Liver (tissue), 3 donors: ENCODE data around the gene HDAC9.

ENCODE experiments used
- EGR1 ChIP-seq, 2 donors: IDR thresholded peaks; 2 replicates each; pipeline ENCODE4 v1.6.1; 2016 to 2018; ENCODE audit warnings: antibody characterized with exemption in 2 of 2, low read depth in 2 of 2
- FOXA1 ChIP-seq: IDR thresholded peaks from 2 replicates; pipeline ENCODE4 v1.6.1; 2016; ENCODE audit warnings: antibody characterized with exemption
- NR2F2 ChIP-seq: IDR thresholded peaks from 2 replicates; pipeline ENCODE4 v1.6.1; 2016; ENCODE audit warnings: antibody characterized with exemption
- SP1 ChIP-seq: IDR thresholded peaks from 2 replicates; pipeline ENCODE4 v1.6.1; 2018; ENCODE audit warnings: antibody characterized with exemption, mild to moderate bottlenecking
- YY1 ChIP-seq: IDR thresholded peaks from 2 replicates; pipeline ENCODE4 v1.6.1; 2016; ENCODE audit warnings: antibody characterized with exemption, mild to moderate bottlenecking
- TF ChIP-seq, protein P1 (sequence below): fragments of 150-350 bp; IDR thresholded peaks from 2 replicates; pipeline ENCODE4 v1.5.1; 2017; ENCODE audit warnings: improper control_type of control experiment, low read depth, low read length; ENCODE audit not compliant: missing input control
- TF ChIP-seq, protein P2 (sequence below): IDR thresholded peaks from 2 replicates; pipeline ENCODE4 v1.6.1; 2016; ENCODE audit warnings: antibody characterized with exemption
- TF ChIP-seq, protein P3 (sequence below): IDR thresholded peaks from 2 replicates; pipeline ENCODE4 v1.6.1; 2016; ENCODE audit warnings: antibody characterized with exemption, mild to moderate bottlenecking
- TF ChIP-seq, protein P4 (sequence below): IDR thresholded peaks from 2 replicates; pipeline ENCODE4 v1.6.1; 2016; ENCODE audit warnings: antibody characterized with exemption
- TF ChIP-seq, protein P5 (sequence below): IDR thresholded peaks from 2 replicates; pipeline ENCODE4 v1.6.1; 2016; ENCODE audit warnings: antibody characterized with exemption
- donor health status: healthy.
- donor health status: healthy.

DNA sequence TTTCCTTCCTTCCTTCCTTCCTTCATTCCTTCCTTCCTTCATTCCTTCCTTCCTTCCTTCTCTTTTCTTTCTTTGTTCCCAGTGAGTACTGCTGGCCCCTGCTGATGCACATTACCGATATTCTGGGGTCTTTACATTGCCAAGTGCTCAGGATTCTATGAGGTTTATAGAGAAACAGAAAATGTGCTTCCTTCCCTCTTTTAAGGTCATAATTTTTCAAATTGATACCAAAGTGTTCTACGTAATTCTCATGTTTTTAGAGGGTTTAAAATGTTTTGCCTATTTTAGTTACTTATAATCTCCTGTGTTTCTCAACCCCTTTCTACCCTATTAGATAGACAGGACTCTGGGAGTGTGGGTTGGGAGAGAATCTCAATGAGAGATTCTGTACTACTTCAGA is 291.2 kb downstream of the HDAC9 start:
- TF ChIP-seq, protein P1, sequence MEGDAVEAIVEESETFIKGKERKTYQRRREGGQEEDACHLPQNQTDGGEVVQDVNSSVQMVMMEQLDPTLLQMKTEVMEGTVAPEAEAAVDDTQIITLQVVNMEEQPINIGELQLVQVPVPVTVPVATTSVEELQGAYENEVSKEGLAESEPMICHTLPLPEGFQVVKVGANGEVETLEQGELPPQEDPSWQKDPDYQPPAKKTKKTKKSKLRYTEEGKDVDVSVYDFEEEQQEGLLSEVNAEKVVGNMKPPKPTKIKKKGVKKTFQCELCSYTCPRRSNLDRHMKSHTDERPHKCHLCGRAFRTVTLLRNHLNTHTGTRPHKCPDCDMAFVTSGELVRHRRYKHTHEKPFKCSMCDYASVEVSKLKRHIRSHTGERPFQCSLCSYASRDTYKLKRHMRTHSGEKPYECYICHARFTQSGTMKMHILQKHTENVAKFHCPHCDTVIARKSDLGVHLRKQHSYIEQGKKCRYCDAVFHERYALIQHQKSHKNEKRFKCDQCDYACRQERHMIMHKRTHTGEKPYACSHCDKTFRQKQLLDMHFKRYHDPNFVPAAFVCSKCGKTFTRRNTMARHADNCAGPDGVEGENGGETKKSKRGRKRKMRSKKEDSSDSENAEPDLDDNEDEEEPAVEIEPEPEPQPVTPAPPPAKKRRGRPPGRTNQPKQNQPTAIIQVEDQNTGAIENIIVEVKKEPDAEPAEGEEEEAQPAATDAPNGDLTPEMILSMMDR: no peak
- TF ChIP-seq, protein P2, sequence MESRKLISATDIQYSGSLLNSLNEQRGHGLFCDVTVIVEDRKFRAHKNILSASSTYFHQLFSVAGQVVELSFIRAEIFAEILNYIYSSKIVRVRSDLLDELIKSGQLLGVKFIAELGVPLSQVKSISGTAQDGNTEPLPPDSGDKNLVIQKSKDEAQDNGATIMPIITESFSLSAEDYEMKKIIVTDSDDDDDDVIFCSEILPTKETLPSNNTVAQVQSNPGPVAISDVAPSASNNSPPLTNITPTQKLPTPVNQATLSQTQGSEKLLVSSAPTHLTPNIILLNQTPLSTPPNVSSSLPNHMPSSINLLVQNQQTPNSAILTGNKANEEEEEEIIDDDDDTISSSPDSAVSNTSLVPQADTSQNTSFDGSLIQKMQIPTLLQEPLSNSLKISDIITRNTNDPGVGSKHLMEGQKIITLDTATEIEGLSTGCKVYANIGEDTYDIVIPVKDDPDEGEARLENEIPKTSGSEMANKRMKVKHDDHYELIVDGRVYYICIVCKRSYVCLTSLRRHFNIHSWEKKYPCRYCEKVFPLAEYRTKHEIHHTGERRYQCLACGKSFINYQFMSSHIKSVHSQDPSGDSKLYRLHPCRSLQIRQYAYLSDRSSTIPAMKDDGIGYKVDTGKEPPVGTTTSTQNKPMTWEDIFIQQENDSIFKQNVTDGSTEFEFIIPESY: no peak
- TF ChIP-seq, protein P3, sequence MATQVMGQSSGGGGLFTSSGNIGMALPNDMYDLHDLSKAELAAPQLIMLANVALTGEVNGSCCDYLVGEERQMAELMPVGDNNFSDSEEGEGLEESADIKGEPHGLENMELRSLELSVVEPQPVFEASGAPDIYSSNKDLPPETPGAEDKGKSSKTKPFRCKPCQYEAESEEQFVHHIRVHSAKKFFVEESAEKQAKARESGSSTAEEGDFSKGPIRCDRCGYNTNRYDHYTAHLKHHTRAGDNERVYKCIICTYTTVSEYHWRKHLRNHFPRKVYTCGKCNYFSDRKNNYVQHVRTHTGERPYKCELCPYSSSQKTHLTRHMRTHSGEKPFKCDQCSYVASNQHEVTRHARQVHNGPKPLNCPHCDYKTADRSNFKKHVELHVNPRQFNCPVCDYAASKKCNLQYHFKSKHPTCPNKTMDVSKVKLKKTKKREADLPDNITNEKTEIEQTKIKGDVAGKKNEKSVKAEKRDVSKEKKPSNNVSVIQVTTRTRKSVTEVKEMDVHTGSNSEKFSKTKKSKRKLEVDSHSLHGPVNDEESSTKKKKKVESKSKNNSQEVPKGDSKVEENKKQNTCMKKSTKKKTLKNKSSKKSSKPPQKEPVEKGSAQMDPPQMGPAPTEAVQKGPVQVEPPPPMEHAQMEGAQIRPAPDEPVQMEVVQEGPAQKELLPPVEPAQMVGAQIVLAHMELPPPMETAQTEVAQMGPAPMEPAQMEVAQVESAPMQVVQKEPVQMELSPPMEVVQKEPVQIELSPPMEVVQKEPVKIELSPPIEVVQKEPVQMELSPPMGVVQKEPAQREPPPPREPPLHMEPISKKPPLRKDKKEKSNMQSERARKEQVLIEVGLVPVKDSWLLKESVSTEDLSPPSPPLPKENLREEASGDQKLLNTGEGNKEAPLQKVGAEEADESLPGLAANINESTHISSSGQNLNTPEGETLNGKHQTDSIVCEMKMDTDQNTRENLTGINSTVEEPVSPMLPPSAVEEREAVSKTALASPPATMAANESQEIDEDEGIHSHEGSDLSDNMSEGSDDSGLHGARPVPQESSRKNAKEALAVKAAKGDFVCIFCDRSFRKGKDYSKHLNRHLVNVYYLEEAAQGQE: no peak
- TF ChIP-seq, protein P4, sequence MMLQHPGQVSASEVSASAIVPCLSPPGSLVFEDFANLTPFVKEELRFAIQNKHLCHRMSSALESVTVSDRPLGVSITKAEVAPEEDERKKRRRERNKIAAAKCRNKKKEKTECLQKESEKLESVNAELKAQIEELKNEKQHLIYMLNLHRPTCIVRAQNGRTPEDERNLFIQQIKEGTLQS: no peak
- TF ChIP-seq FOXA1 (no peak), YY1 (no peak), SP1 (no peak), EGR1 (IDR thresholded peaks at IDR 0.05; ENCODE audit: low read depth in 2 of 2) (no peak), NR2F2 (no peak)
- TF ChIP-seq, protein P5, sequence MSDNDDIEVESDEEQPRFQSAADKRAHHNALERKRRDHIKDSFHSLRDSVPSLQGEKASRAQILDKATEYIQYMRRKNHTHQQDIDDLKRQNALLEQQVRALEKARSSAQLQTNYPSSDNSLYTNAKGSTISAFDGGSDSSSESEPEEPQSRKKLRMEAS: no peak
